COLO668 (cell line): ENCODE results near the gene CCDC171.
"Not testable (repeated sequence)": the region's sequence is repeated elsewhere in the genome, so short reads cannot be mapped to it uniquely, and the experiment has no call there.

Experiments
- DNase-seq: peaks from one replicate; lab custom pipeline; 2025; ENCODE audit not compliant: unreplicated experiment; lab: John Stamatoyannopoulos, UW

The CCDC171 gene

DNA sequence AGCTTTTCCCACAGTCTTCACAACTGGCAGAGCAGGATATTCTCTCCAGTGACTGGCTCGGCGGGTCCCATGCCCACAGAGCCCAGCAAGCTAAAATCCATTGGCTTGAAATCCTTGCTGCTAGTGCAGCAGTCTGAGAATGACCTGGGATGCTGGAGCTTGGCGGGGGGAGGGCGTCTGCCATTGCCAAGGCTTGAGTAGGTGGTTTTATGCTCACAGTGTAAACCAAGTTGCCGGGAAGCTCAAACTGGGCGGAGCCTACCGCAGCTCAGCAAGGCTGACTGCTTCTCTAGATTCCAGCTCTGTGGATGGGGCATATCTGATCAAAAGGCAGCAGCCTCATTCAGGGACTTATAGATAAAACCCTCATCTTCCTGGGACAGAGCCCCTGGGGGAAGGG, 194.1 kb downstream of the CCDC171 start:
- no peak for DNase-seq

DNA sequence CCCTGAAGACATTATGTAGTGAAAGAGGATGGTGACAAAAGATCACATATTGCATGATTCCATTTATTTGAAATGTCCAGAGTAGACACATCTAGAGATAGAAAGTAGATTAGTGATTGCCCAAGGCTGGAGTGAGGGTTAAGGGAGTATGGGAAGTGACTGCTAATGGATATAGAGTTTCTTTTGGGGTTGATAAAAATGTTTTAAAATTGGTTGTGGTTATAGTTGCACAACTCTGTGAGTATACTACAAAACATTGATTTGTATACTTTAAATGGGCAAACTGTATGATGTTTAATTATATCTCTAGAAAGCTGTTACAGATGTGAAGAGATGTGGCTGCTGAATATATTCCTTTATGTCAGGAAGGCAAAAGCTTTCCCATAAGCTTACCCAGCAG, 202.8 kb downstream of the CCDC171 start:
- no peak for DNase-seq

DNA sequence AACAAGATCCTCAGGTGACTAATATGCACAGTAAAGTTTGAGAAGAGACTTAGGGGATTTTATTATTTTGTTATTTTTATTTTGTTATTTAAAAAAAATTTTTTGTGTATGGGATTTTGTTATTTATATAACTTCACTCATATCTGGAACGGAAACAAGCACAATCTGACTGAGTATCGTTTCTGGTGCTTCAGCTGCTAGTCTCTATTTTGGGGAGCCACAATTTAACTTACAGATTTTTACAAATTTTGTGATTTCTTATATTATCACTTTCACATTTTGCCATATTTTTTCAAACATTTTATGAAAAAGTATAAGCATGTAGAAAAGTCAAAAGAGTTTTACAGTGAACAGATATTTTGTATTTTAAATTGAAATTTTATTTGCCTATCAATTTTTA, 208.7 kb downstream of the CCDC171 start:
- no peak for DNase-seq

DNA sequence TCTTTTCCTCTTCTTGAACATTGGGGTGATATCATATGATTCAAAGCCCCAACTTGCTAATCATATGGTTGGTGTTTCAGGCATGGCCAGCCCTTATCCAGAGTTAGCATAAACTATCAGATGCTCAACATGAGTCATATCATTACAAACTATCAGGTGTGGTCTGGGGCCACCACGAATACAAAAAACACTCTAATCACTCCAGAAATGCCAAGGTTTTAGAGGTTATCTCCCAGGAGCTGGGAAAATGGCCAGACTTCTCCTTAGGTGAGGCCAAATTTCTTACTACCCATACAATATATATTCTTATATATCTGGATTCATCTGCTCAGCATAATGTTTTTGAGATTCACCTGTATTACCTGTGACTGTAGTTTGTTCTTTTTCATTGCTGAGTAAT, 210.5 kb downstream of the CCDC171 start:
- DNase-seq, result no peak

DNA sequence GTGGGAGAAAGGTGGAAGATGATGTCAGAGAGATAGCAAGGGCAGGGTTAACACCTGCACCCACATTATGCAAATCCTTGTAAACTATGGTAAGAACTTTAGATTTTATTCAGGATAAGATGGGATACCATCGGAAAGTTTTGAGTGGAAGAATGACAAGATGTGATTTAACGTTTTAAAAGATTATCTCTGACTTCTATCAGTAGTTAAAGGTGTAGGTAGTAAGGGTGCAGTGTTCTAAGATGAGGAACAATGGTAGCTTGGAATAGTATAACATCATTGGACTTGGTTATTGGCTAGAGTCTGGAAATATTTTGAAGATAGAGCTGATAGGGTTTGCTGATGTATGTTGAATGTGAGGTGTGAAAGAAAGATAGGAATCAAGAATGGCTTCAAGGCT, 211.3 kb downstream of the CCDC171 start:
- DNase-seq, result no peak

DNA sequence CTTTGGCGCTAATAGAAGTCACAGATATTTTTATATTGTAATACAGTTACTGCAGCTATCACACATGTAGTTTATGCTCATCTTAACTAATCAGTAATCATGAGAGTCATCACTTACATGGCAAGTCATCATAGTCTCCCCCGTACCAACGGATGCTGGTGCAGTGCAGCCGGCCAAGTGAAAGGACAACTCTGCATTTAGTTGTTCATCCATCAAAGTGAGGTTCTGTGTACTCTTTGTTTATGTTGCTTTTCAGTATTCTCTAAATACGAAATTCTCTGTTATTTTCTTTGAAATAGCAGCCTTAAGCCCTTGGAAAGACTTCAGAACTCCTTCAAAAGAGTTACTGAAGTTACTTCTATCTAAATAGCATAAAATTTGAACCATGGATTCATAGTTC, 216.7 kb downstream of the CCDC171 start:
- no peak for DNase-seq

DNA sequence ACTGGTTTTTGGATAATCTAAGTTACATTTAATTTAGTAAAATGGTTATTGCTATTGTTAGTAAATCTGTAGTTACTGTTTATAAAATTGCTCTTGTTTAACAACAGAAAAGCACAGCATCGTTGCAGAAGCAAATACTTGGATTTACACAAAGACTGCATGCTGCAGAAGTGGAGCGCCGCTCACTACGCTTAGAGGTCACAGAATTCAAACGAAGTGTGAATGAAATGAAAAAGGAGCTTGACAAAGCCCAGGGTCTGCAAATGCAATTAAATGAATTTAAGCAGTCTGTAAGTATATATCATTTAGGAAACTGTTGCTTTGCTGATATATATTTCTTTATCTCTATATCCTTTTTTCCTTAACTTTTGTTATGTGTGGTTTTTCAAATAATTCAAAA, 226.0 kb downstream of the CCDC171 start:
- DNase-seq, result no peak

DNA sequence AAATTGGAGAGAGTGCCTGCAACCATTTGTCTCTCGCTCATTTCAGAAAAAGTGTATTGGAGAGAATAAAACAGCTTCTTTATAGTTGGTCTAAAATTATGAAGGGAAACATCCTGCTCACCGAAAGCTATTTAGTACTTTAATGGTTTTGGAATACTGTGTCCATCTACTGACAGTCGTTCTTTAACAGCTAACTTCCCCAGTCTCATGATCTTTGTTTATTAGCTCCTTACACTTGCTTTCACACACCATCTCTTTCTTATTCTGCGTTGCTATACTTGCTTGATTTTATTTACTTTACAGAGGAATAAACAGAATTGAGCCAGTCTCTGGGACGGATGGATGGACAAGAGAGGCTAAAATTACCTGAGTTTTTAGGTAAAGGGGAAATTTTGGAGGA, 229.3 kb downstream of the CCDC171 start:
- no peak for DNase-seq

DNA sequence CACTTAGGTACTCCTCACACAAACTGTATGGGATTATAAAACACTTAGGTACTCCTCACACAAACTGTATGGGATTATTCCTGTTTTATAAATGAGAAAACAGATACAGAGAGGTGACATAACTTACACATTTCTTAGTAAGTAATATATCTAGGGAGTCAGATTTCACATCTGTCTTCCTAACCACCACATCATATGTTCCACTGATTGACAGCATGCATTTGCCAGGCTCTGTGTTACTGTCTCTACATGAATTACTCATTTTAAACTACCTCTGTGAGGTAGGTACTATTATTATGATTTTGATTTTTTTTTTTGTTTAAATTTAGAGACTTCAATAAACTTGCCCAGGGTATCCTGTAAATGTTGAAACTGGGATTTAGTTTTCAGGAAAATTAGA, 232.7 kb downstream of the CCDC171 start:
- no peak for DNase-seq

DNA sequence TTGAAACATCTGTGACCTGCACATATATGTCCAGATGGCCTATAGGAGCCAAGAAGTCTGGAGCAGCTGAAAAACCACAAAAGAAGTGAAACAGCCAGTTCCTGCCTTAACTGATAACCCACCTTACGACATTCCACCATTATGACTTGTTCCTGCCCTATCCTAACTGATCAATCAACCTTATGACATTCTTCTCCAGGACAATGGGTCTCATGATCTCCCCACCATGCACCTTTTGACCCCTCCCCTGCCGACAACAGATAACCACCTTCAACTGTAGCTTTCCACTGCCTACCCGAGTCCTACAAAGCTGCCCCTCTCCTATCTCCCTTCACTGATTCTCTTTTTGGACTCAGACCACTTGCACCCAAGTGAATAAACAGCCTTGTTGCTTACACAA, 233.8 kb downstream of the CCDC171 start:
- DNase-seq, result no peak

DNA sequence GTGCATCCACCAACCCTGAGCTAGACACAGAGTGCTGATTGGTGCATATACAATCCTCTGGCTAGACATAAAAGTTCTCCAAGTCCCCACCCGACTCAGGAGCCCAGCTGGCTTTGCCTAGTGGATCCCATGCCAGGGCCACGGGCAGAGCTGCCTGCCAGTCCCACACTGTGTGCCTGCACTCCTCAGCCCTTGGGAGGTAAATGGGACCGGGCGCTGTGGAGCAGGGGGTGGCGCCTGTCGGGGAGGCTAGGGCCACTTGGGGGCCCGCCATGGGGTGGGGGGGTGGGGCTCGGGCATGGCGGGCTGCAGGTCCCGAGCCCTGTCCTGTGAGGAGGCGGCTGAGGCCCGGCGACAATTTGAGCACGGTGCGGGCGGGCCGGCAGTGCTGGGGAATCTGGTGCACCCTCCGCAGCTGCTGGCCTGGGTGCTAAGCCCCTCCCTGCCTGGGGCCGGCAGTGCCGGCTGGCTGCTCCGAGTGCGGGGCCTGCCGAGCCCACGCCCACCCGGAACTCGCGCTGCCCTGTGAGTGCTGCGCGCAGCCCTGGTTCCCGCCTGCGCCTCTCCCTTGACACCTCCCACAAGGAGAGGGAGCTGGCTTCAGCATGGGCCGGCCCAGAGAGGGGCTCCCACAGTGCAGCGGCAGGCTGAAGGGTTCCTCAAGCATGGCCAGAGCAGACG, 257.5 kb downstream of the CCDC171 start:
- DNase-seq, result not testable (repeated sequence)

DNA sequence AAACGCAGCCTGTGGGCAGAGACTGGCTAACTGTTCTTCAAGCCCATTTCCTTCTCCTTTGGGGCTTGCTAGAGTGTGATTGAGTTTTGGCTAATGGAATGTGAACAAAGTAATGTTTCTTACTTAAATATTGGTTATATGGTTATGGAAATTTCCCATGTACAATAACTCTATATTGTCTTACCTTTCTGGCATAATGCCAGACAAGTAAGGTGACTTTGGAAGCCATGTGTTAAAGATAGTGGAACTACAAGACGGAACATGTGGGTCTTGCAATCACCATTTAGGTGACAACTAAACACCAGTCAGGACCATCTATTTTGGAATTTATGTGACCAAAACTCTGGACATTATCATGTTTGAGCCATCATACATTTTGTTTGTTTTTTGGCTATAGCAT, 260.2 kb downstream of the CCDC171 start:
- DNase-seq, result no peak

DNA sequence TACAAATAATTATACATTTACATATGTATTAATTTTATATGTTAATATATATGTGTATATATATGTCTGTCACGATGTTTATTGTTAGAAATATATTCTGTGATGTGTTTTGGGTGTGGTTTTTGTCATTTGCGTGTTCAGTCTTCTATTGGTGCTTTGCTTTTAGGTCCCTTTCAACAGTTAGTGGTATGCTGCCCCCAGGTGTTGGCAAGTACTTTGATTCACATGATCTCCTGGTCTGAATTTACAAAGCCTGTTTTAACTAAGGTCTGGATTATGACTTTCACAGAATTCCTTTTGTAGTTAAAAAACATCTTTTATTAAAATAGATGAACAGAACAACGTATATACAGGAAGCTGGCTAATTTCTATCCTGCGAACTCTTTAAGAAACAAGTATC, 271.5 kb downstream of the CCDC171 start:
- DNase-seq, result no peak

DNA sequence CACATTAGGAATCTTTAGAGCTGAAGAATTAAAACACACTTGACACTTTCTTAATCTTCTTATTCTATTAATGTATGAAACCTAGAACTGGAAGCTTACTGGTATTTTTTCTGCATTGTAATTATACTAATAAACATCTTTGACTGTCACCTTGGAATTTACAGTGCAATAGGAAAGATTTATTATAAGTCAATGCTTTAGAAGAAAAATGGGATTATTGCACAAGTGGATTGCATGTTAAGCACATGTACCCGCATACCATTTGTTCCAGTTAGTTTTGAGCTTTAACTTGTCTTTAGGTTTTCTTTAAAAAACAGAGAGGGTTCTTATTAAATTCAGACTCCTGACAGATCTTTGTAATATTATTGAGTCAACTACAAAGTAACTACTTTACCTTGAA, 278.5 kb downstream of the CCDC171 start:
- no peak for DNase-seq

DNA sequence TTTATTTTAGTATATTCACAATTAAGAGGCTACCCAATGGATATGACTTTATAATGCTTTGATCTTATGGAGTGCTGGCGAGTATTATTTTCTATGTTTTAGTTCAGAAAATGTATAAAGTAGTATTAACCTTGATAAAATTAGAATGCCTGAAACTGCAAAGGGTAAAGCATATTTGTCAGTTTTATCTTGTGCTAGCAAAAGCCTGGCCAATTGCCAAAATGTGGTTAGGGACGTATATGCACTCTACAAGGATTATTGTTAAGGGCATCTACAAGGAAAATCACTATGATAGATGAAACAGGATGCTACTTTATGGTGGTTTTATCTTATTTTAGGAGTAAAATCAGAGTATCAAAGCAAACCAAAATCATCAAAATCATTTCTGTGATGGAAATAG, 281.7 kb downstream of the CCDC171 start:
- DNase-seq, result peak; percentile 40

DNA sequence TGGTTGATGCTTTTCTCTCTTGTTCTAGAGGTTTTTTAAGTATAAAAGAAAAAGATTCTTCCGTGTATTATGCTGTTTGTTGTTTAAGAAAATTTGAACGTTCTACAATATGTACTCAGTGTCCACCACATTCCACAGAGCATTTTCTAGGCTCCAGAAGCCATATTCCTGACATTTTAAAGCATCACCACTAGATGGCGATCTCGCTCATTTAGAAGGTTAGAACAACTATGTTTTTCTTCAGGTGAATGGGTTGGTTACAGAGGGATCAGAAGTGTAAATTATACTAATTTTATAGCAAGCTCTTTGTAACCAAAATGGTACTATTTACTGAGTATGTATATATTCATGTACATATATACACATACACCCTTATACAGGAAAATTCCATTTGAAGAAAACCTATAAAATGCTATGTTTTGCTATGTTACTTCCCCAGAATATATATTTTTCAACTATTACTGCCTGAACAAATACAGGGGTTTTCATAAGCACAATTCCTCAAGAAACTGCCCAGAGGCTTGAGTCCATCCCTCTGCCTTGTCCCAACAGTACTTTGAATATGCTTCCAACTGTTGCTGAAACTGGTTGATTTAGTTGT, 284.3 kb downstream of the CCDC171 start:
- peak; percentile 22 for DNase-seq

DNA sequence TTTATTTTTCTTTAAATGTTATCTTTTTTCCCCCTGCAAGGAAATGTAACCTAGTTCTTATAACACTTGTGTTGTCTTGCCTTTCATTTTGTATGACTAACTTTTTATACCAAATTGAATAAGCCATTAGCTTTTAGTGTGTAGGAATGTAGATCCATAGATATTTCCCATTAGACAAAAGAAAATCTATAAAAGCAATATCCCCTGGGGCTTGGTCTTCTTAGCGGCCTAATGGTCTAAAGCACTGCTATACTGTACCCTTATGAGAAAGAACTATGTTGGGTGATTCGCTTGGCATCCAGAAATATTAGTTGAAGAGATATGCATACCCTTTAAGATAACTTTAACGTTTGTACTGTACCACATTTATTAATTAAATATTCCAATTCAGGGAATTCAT, 289.2 kb downstream of the CCDC171 start:
- no peak for DNase-seq

DNA sequence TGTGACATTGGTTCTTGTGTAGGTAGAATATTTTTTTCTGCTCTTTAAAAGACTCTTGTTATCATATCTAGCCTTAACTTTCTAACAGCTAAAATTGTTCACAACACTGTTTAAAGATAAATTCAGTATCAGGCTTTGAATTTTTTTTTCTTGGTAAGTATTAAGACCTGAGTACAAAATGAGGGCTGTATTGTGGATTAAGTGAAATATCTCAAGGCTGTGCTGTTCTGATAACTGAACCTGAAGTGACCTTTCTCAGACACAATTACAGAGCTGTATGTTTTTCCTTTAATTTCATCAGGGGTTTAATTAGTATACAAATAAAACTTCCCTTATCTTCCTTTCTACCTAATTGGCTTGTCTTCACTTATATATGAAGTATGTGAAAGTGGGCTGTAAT, 290.5 kb downstream of the CCDC171 start:
- no peak for DNase-seq

DNA sequence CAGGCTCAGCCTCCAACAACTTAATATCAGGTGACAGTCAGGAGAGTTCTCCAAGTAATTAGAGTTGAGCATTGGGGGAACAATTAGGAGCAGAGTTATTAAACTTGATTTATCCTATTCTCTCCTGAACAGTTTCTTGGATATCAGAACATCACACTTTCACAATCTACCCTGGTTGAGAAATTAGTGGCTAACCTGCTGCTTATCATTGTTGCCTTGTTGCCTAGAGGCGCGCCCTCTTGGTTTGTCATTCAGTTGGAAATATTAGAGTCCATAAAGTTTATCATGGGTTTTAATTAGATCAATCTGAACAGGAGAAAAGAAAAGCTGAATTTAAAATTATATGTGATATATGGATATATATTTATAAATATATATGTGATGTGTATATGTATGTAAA, 291.1 kb downstream of the CCDC171 start:
- DNase-seq, result no peak

DNA sequence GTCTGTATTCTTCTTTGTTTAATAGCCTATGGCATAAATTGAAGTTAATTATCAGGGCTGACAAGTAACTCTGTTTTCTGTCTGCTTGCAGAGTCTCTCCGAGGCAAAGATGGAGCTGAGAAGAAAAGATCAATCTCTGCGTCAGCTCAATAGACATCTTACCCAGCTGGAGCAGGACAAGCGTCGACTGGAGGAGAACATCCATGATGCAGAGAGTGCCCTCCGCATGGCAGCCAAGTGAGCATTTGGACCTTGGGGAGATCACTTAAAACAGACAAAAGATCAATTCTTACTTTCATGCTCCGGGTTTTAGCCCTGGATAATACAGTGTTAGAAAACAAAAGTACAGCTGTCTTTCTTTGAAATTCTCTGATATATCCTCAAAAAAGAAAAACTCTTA, 293.8 kb downstream of the CCDC171 start:
- DNase-seq, result no peak

DNA sequence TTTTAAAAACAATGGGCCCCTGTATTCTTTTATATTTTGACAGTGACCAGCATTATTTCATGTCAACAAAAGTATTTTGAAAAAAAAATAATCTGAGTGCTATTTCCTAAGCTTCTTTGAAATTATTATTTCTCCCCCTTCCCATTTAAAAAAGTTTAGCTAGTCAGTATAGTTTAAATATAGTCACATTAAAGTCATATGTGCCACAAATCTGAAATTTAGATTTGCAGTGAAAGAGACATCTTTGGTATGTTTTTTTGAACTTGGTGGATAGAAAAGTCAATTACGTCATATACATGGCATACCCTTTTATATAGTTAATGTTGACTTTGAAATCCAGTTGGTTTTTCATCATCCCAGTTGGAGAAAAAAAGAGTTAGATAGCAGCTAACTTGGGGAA, 297.0 kb downstream of the CCDC171 start:
- no peak for DNase-seq

DNA sequence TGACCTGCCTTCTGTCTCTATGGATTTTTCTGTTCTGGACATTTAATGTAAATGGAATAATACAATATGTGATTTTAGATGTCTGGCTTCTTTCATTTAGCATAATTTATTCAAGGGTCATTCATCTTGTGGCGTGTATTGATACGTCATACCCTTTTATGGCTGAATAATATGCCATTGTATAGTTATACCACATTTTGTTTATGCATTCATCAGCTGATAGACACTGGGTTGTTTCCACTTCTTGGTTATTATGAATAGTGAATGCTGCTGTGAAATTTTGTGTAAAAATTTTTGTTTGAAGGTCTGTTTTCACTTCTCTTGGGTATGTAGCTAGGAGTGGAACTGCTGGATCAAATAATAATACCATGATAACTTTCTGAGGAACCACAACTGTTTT, 298.9 kb downstream of the CCDC171 start:
- no peak for DNase-seq

DNA sequence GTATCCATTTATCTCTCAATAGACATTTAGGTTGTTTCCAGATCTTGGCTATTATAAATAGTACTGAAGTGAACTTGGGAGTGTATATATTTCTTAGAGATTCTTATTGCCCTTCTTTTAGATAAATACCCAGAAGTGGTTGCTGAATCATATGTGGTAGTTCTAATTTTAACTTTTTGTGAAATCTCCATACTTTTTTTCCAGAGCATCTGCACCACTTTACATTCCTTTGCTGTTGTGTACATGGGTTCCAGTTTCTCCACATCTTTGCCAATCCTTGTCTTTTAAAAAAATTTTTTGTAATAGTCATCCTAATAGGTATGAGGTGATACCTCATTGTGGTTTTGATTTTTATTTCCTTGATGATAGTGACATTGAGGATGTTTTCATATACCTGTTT, 303.7 kb downstream of the CCDC171 start:
- DNase-seq, result no peak
